GDM1 (cell line): ENCODE results near the gene KLHL20.
"Not testable (repeated sequence)": the region's sequence is repeated elsewhere in the genome, so short reads cannot be mapped to it uniquely, and the experiment has no call there.

ENCODE experiments used
- DNase-seq: peaks from one replicate; lab custom pipeline; 2025; lab: John Stamatoyannopoulos, UW

The KLHL20 gene

GRCh38 chr1:173757666-173758065, 42.9 kb downstream of the KLHL20 start:
- DNase-seq, result no peak

DNA sequence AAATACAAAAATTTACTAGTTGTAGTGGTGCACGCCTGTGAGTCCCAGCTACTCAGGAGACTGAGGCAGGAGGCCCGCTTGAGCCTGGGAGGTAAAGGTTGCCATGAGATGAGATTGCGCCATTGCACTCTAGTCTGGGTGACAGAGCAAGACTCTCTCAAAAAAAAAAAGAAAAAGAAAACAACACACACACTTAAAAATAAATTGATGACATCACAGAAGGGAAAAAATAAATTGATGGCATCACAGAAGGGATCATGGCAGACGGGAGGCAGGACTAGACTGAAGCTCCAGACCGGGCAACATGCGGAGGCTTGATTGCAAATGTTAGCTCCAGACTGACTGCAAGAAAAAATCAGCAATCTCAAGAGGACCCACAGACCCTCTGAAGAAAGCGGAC, 43.3 kb downstream of the KLHL20 start:
- DNase-seq, result no peak

DNA sequence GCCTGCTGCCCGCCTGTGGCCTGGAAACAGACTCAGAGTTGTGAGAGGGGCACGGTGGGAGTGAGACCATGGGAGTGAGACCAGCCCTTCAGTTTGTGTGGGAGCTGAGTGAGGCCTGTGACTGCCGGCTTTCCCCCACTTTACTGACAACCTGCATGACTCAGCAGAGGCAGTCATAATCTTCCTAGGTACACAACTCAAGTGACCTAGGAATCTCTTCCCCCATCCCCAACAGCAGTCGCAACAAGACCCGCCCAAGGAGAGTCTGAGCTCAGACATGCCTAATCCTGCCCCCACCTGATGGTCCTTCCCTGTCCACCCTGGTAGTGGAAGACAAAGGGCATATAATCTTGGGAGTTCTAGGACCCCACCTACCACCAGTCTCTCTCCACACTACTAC, 44.2 kb downstream of the KLHL20 start:
- no peak for DNase-seq

GRCh38 chr1:173764331-173764730, 49.5 kb downstream of the KLHL20 start:
- not testable (repeated sequence) for DNase-seq

- no peak for DNase-seq
Observed at GRCh38 chr1:173768206-173768605, 53.4 kb downstream of the KLHL20 start.

DNA sequence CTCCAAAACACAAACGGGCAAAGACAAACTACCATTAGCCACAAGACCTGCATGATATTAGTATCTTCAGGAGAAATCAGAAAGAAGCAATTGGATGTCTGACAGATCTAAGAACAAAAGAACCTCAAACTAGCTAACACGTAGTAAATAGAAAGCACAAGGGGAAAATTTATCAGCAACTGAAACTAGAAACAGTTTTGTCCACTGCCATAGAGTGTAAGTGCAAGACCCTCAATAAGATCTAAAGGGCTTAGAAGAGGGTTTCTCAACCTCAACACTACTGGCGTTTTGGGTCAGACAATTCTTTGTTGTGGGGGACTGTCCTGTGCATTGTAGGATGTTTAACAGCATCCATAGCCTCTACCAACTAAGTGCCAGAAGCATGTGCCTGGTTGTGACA, 54.0 kb downstream of the KLHL20 start:
- DNase-seq, result no peak

DNA sequence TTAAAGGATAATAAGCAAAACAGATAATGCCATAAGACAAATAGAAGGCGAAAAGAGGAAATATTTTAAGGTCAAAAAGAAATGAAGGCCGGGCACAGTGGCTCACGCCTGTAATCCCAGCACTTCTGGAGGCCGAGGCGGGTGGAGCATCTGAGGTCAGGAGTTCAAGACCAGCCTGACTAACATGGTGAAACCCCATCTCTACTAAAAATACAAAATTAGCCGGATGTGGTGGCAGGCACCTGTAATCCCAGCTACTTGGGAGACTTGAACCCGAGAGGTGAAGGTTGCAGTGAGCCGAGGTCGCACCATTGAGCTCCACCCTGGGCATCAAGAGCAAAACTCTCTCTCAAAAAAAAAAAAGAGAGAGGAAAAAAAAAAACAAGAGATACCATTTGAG, 55.5 kb downstream of the KLHL20 start:
- not testable (repeated sequence) for DNase-seq

GRCh38 chr1:173771560-173771959, 56.8 kb downstream of the KLHL20 start:
- DNase-seq, result no peak

- DNase-seq, result no peak
Observed at GRCh38 chr1:173775578-173776226, 60.9 kb downstream of the KLHL20 start.

DNA sequence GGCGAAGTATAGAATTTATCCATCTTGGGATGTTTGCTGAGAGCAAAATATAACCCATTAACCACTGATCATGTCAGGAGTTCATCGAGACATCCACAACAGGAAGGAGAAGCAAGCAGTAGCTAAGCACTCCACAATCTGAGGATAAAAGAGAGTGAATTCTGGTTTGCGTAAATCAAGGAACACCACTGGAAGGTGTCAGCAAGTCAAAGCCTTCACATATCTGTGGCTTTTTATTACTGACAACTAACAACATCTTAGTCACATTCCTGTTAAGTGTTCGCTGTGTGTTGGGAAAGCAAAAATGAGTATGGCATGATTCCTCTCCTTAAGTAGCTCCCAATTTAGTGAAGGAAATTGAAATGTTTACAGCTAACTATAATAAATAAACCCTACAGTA, 65.2 kb downstream of the KLHL20 start:
- DNase-seq, result no peak

DNA sequence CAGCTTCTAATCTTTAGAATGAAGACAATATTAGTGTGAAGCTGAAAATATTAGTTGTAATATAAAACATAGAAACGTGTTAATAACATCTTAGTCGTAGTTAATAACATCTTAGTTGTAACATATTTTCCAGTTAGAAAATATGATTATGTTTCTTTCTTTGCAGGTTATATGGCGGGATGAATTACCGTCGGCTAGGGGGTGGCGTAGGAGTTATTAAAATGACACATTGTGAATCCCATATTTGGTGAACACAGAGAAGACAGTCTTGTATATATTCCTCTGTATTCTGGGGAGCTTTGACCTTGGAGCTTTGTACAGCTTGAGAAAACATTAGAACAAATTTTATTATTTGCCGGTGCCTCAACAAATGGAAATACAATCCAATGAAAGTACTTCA, 70.2 kb downstream of the KLHL20 start:
- no peak for DNase-seq

GRCh38 chr1:173789841-173790240, 75.1 kb downstream of the KLHL20 start:
- DNase-seq, result no peak

DNA sequence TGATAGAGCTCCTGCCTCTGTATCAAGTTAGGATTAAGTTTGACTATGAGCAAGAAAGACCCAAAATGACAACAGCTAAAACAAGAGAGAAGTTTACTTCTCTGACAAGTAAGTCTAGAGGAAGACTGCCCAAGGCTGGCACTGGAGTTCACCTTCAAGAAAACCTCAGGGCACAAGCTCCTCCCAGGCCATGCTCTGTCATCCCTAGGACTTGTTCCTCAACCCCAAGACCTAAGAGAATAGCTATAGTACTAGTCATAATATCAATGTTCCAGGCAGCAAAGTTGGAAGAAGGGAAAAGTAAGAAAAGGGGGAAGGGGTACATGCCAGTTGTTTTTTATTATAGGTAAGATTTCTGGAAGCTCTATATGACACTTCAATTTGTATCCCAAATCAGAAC, 83.3 kb downstream of the KLHL20 start:
- no peak for DNase-seq

- DNase-seq, result not testable (repeated sequence)
Observed at GRCh38 chr1:173799995-173800394, 85.2 kb downstream of the KLHL20 start.

- no peak for DNase-seq
Observed at GRCh38 chr1:173802961-173803360, 88.2 kb downstream of the KLHL20 start.

GRCh38 chr1:173813654-173814053, 98.9 kb downstream of the KLHL20 start:
- not testable (repeated sequence) for DNase-seq

GRCh38 chr1:173818459-173818858, 103.7 kb downstream of the KLHL20 start:
- no peak for DNase-seq

DNA sequence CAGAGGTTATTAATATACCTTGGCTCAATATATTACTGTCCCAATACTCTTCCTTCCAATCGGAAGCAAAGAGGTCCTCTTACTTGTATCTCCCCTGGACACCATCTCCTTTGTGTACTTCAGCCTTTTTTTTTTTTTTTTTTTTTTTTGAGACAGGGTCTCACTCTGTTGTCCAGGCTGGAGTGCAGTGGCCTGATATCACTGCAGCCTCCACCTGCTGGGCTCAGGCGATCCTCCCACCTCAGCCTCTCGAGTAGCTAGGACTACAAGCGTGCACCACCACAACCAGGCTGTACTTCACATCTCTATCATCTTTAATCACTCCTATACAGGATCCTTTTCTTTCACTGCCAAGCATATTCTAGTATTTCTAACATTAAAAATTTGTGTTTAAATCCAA, 106.9 kb downstream of the KLHL20 start:
- no peak for DNase-seq

DNA sequence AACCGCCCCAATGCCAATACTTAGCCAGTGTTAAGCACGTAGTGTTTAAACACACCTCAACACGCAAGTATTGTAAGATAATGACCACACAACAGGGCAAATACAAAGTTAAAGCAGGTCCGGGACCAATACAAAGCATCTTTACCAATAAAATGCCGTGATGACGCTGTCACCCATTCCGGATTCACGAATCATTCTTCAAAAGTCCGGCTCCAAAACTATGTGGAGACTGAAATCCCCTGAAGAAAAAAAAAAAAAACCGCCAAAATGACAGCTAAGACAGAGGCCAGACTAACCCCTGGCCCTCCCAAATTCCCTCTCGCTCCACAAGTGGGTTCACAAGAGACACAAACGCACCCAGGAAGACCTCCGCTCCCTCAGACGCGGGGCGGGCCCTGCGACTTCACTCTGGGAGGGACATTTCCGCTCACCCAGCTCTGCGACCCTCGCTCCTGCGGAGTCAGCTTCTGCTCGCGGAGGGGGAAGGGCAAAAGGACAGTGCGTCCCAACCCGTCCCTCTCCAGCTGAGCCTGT, 109.1 kb downstream of the KLHL20 start:
- DNase-seq, result no peak

DNA sequence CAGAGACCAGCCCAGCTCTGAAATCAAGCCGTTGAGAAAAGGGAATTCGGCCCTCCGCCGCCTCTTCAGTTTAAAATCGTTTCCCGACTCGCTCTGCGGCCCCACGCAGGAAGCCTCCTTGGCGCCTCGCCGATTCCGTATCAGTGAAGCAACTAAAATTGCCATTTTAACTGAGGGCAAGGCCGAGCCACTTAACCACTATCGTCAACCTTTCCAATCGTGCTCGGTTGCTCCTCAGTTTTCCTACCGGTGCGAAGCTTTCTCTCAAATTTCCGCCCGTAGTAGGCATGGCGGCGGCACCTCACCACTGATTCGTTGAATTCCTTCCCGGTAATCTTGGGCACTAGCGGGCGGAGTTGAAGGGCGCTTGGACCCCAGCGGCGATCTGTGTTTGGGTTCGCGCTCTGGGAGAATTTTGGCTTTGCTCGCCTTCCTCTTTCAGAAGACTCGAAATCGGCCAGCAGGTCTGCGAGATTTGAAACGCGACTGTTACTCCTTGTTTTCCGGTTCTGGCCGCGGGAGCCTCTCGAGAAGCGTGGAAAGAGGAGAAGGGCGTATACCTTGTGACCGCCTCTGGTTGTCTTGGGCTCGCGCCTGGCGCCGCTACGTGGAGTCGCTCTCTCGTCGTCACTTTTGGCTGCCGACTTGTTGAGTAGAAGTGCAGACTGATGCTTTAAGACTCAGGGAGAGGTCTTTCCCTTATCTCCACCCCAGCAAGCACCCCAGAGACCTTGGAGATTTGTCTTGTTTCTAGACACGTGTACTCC, 109.7 kb downstream of the KLHL20 start, which contains the start of the genes CENPL and DARS2:
TSS of gene CENPL (minus strand) at position 569 of the 767 bp plus-strand sequence. CDS start 13,584 bp downstream, outside the sequence.
TSS of gene DARS2 (plus strand) at position 359 of the 767 bp plus-strand sequence. CDS start 557 bp downstream, outside the sequence.
- peak; percentile 96 for DNase-seq

DNA sequence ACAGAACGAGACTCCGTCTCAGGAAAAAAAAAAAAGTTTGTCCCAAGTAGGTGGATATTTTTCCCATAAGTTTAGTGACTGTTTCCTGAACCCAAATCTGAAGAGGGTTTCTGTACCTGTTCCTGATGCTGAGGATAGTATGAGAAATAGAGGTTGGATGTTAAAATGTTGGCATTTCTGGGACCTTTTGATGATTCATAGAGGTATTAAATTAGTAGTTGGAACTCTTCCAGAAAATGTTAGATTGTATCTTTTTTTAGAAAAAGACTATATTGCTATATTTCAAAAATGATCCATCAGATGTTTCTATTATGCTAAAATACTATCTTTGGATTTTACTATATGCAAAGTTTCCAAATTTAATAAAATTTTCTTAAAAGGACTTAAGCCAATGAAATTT, 112.8 kb downstream of the KLHL20 start:
- no peak for DNase-seq

- no peak for DNase-seq
Observed at GRCh38 chr1:173832748-173833147, 118.0 kb downstream of the KLHL20 start.
